Head of caudate nucleus (tissue), 42 donors: ENCODE results near the gene NRP2.

Experiments used
- DNase-seq, 42 donors: peaks; one replicate each; pipeline versions ENCODE4 v3.0.0 to v3.0.0-alpha.2; 2020 to 2021; ENCODE audit warnings: mixed read lengths in 7 of 42
- intact Hi-C: fragments of 100-400 bp; cut with DNase I; formaldehyde crosslinking; loops from one replicate; pipeline ENCODE4 v1.15.0; 2022

Gene NRP2

GRCh38 chr2:205717175-205717846 is 35.0 kb downstream of the NRP2 start:
- intact Hi-C loops, result no loop called here
- no peak for DNase-seq

GRCh38 chr2:205717999-205718398 is 35.7 kb downstream of the NRP2 start:
- DNase-seq, result no peak
- intact Hi-C loops, result no loop called here

- intact Hi-C loops, result no loop called here
Measured at GRCh38 chr2:205719847-205720246, 37.5 kb downstream of the NRP2 start.

GRCh38 chr2:205720451-205720902 is 38.2 kb downstream of the NRP2 start:
- intact Hi-C loops, result no loop called here

More at GRCh38 chr2:205719847-205720246, 37.5 kb downstream of the NRP2 start:
- DNase-seq, result no peak

GRCh38 chr2:205721057-205721449 is 38.8 kb downstream of the NRP2 start:
- peak in 12 of 42 donors; percentile 23 to 79 (median 50) for DNase-seq
- intact Hi-C loops, result no loop called here

More at GRCh38 chr2:205720451-205720902, 38.2 kb downstream of the NRP2 start:
- no peak for DNase-seq

- DNase-seq, result no peak
- intact Hi-C loops, result no loop called here
Measured at GRCh38 chr2:205722283-205722918, 40.1 kb downstream of the NRP2 start.

- intact Hi-C loops, result no loop called here
- no peak for DNase-seq
Measured at GRCh38 chr2:205723179-205723578, 40.9 kb downstream of the NRP2 start.

GRCh38 chr2:205725059-205725458 is 42.8 kb downstream of the NRP2 start:
- intact Hi-C loops, result no loop called here
- no peak for DNase-seq

- intact Hi-C loops, result no loop called here
- no peak for DNase-seq
Measured at GRCh38 chr2:205726506-205726905, 44.2 kb downstream of the NRP2 start.

- intact Hi-C loops, result no loop called here
Measured at GRCh38 chr2:205727174-205727573, 44.9 kb downstream of the NRP2 start.

GRCh38 chr2:205728366-205728765 is 46.1 kb downstream of the NRP2 start:
- intact Hi-C loops, result no loop called here
- no peak for DNase-seq

More at GRCh38 chr2:205727174-205727573, 44.9 kb downstream of the NRP2 start:
- DNase-seq, result no peak

- intact Hi-C loops, result no loop called here
- peak in 3 of 42 donors; percentile 12 to 54 (median 24) for DNase-seq
Measured at GRCh38 chr2:205730191-205730590, 47.9 kb downstream of the NRP2 start.

GRCh38 chr2:205730701-205731582 is 48.6 kb downstream of the NRP2 start:
- peak in 4 of 42 donors; percentile 22 to 48 (median 29) for DNase-seq
- intact Hi-C loops, result no loop called here

GRCh38 chr2:205731583-205731981 is 49.3 kb downstream of the NRP2 start:
- intact Hi-C loops, result no loop called here
- no peak for DNase-seq

- DNase-seq, result no peak
- intact Hi-C loops, result no loop called here
Measured at GRCh38 chr2:205732314-205732713, 50.0 kb downstream of the NRP2 start.

GRCh38 chr2:205733082-205733481 is 50.8 kb downstream of the NRP2 start:
- intact Hi-C loops, result no loop called here
- no peak for DNase-seq

- no peak for DNase-seq
- intact Hi-C loops, result no loop called here
Measured at GRCh38 chr2:205733648-205734047, 51.3 kb downstream of the NRP2 start.

- peak in 4 of 42 donors; percentile 6 to 66 (median 40) for DNase-seq
- intact Hi-C loops, result no loop called here
Measured at GRCh38 chr2:205734436-205735037, 52.2 kb downstream of the NRP2 start.
